H9 (cell line): Measurements from ENCODE around the gene LSM4. TPM values are rescaled to one million over a fixed set of nuclear protein-coding genes. Genes with fewer than 3 reads are reported as not detected.

Source experiments
- DNase-seq: peaks from one replicate; pipeline ENCODE4 v3.0.0-alpha.2; 2017
- H2AFZ ChIP-seq: one replicate; pipeline ENCODE4 v1.6.1; 2013; ENCODE audit warnings: mild to moderate bottlenecking, low read length, control low read depth, moderate library complexity
- H2AK5ac ChIP-seq: 2 replicates; pipeline ENCODE4 v1.6.1; 2013; ENCODE audit warnings: low read length, control low read depth, mixed read lengths; ENCODE audit not compliant: insufficient read length
- H2BK120ac ChIP-seq: one replicate; pipeline ENCODE4 v1.6.1; 2013; ENCODE audit warnings: low read depth, mild to moderate bottlenecking, low read length, control low read depth, inconsistent platforms; ENCODE audit not compliant: poor library complexity, severe bottlenecking
- H2BK12ac ChIP-seq: 2 replicates; pipeline ENCODE4 v1.6.1; 2013; ENCODE audit warnings: low read length, control low read depth, mixed read lengths, low read depth; ENCODE audit not compliant: insufficient read length
- H2BK15ac ChIP-seq: 2 replicates; pipeline ENCODE4 v1.6.1; 2013; ENCODE audit warnings: low read depth, low read length, control low read depth
- H2BK20ac ChIP-seq: one replicate; pipeline ENCODE4 v1.6.1; 2013; ENCODE audit warnings: low read depth, mild to moderate bottlenecking, low read length, control low read depth, inconsistent platforms; ENCODE audit not compliant: poor library complexity, severe bottlenecking
- H2BK5ac ChIP-seq: 2 replicates; pipeline ENCODE4 v1.6.1; 2013; ENCODE audit warnings: low read length, control low read depth, mixed read lengths; ENCODE audit not compliant: insufficient read length
- H3K14ac ChIP-seq: 2 replicates; pipeline ENCODE4 v1.6.1; 2013; ENCODE audit warnings: low read length, control low read depth; ENCODE audit not compliant: insufficient read depth
- H3K18ac ChIP-seq: 2 replicates; pipeline ENCODE4 v1.6.1; 2013; ENCODE audit warnings: low read depth, mild to moderate bottlenecking, mixed read lengths, low read length, control low read depth; ENCODE audit not compliant: insufficient read length
- H3K23ac ChIP-seq: 2 replicates; pipeline ENCODE4 v1.6.1; 2013; ENCODE audit warnings: low read length, control low read depth, mixed read lengths, low read depth; ENCODE audit not compliant: insufficient read length
- H3K23me2 ChIP-seq: 2 replicates; pipeline ENCODE4 v1.6.1; 2013; ENCODE audit warnings: low read depth, mild to moderate bottlenecking, mixed read lengths, low read length, control low read depth; ENCODE audit not compliant: insufficient read length, poor library complexity, severe bottlenecking
- H3K27ac ChIP-seq: 2 replicates; pipeline ENCODE4 v1.5.1; 2013; ENCODE audit warnings: low read length, control low read depth, mixed read lengths, low read depth; ENCODE audit not compliant: insufficient read length
- H3K27me3 ChIP-seq: 2 replicates; pipeline ENCODE4 v1.6.1; 2013; ENCODE audit warnings: low read length, control low read depth, inconsistent platforms; ENCODE audit not compliant: insufficient read depth
- H3K4ac ChIP-seq: 2 replicates; pipeline ENCODE4 v1.6.1; 2013; ENCODE audit warnings: low read depth, mild to moderate bottlenecking, control low read depth, inconsistent platforms, low read length, moderate library complexity
- H3K4me1 ChIP-seq: 2 replicates; pipeline ENCODE4 v1.6.1; 2013; ENCODE audit warnings: low read length, control low read depth, inconsistent platforms; ENCODE audit not compliant: insufficient read depth
- H3K4me2 ChIP-seq: 2 replicates; pipeline ENCODE4 v1.6.1; 2013; ENCODE audit warnings: low read length, control low read depth, mixed read lengths; ENCODE audit not compliant: insufficient read length, insufficient read depth
- H3K56ac ChIP-seq: 2 replicates; pipeline ENCODE4 v1.6.1; 2013; ENCODE audit warnings: low read depth, mild to moderate bottlenecking, mixed read lengths, low read length, control low read depth; ENCODE audit not compliant: insufficient read length
- H3K79me1 ChIP-seq: 2 replicates; pipeline ENCODE4 v1.6.1; 2013; ENCODE audit warnings: low read depth, mild to moderate bottlenecking, moderate library complexity, low read length, control low read depth, inconsistent platforms; ENCODE audit not compliant: insufficient read depth, poor library complexity, severe bottlenecking
- H3K79me2 ChIP-seq: 2 replicates; pipeline ENCODE4 v1.6.1; 2013; ENCODE audit warnings: low read length, control low read depth, inconsistent platforms; ENCODE audit not compliant: insufficient read depth
- H3K9ac ChIP-seq: 2 replicates; pipeline ENCODE4 v1.6.1; 2013; ENCODE audit warnings: low read length, control low read depth, mixed read lengths; ENCODE audit not compliant: insufficient read length; ENCODE audit errors: extremely low read depth
- H3K9me3 ChIP-seq: one replicate; pipeline ENCODE4 v1.6.1; 2013; ENCODE audit warnings: low read depth, low read length, inconsistent platforms; ENCODE audit not compliant: control insufficient read depth
- H3T11ph ChIP-seq: one replicate; pipeline ENCODE4 v1.6.1; 2013; ENCODE audit warnings: mild to moderate bottlenecking, low read length, control low read depth, inconsistent platforms
- H4K20me1 ChIP-seq: one replicate; pipeline ENCODE4 v1.6.1; 2013; ENCODE audit not compliant: control insufficient read depth, insufficient read length, insufficient read depth
- H4K5ac ChIP-seq: 2 replicates; pipeline ENCODE4 v1.6.1; 2013; ENCODE audit warnings: low read depth, mild to moderate bottlenecking, mixed read lengths, low read length, control low read depth; ENCODE audit not compliant: insufficient read length
- H4K8ac ChIP-seq: replicated peaks from 2 replicates; pipeline ENCODE4 v1.6.1; 2013; ENCODE audit warnings: low read length, control low read depth, mixed read lengths, low read depth; ENCODE audit not compliant: insufficient read length
- H4K91ac ChIP-seq: 2 replicates; pipeline ENCODE4 v1.6.1; 2013; ENCODE audit warnings: low read depth, mild to moderate bottlenecking, moderate library complexity, mixed read lengths, low read length, control low read depth; ENCODE audit not compliant: insufficient read length
- H3K27ac Mint-ChIP-seq, 3 experiments: 2 replicates in 2 of 3; 3 replicates in 1 of 3; pipeline ENCODE4 v1.8.0; 2020 to 2021; ENCODE audit warnings: mixed read lengths in 3 of 3, mild to moderate bottlenecking in 1 of 3, moderate library complexity in 1 of 3
- H3K27me3 Mint-ChIP-seq: 2 replicates; pipeline ENCODE4 v1.8.0; 2021; ENCODE audit warnings: low read depth, mild to moderate bottlenecking, moderate library complexity, mixed read lengths
- H3K36me3 Mint-ChIP-seq, 3 experiments: 2 replicates in 2 of 3; 3 replicates in 1 of 3; pipeline ENCODE4 v1.8.0; 2020 to 2021; ENCODE audit warnings: low read depth in 3 of 3, mixed read lengths in 3 of 3; ENCODE audit not compliant: insufficient read depth in 1 of 3
- H3K4me1 Mint-ChIP-seq, 2 experiments: 2 replicates each; pipeline ENCODE4 v1.8.0; 2020; ENCODE audit warnings: mixed read lengths in 2 of 2
- H3K4me3 Mint-ChIP-seq, 2 experiments: 2 replicates in 1 of 2; 3 replicates in 1 of 2; pipeline ENCODE4 v1.8.0; 2020 to 2021; ENCODE audit warnings: mild to moderate bottlenecking in 2 of 2, mixed read lengths in 2 of 2, moderate library complexity in 1 of 2
- H3K9me3 Mint-ChIP-seq, 2 experiments: 2 replicates in 1 of 2; 3 replicates in 1 of 2; pipeline ENCODE4 v1.8.0; 2020; ENCODE audit warnings: mild to moderate bottlenecking in 2 of 2, mixed read lengths in 2 of 2, moderate library complexity in 1 of 2
- CTCF ChIP-seq: fragments of 200-600 bp; sonication (generic); conservative IDR thresholded peaks from 3 replicates; pipeline ENCODE4 v1.8.0; 2021; ENCODE audit warnings: antibody characterized with exemption, mild to moderate bottlenecking
- WGBS: extraction: QIAGEN DNeasy Blood & Tissue Kit; methylation state at CpG from one replicate; pipeline ENCODE4 v1.1.7; 2013; ENCODE audit warnings: missing lambda C conversion rate, low lambda C conversion rate, mixed read lengths; ENCODE audit not compliant: insufficient read length; ENCODE audit errors: extremely low coverage; 5-methylcytosine and 5-hydroxymethylcytosine counted together
- total RNA-seq: library from RNA; stranded (reverse); gene quantifications from 2 replicates; pipeline ENCODE4 v1.2.1, GENCODE V29; 2021

The LSM4 gene
- total RNA-seq, 1 experiment from 2014 or later = 342 TPM

GRCh38 chr19:18301718-18302111, 21.2 kb downstream of the LSM4 start:
- H3K56ac ChIP-seq = no peak overlapping the region
- H4K8ac ChIP-seq = no peak overlapping the region
- no peak overlapping the region for H3K9ac ChIP-seq
- no peak overlapping the region for H3K23ac ChIP-seq
- H3K36me3 Mint-ChIP-seq = peaks cover 1 to 9% (median 3%) of the 10 kb centered on the region in 3 experiments; a peak in 5 of 7 replicates
- H3K4me1 Mint-ChIP-seq = peaks cover 26 to 35% of the 10 kb centered on the region in 2 experiments
- H2BK12ac ChIP-seq = no peak overlapping the region
- H2BK5ac ChIP-seq = no peak overlapping the region
- TF ChIP-seq CTCF = no peak
- no peak overlapping the region for H3K4ac ChIP-seq
- no peaks in the 10 kb centered on the region for H4K20me1 ChIP-seq
- WGBS = no CpG with 5 or more reads among the region's 4 CpGs
- H3K14ac ChIP-seq = no peak overlapping the region
- no peak for DNase-seq
- no peak overlapping the region for H2AFZ ChIP-seq
- H3K4me2 ChIP-seq = no peak overlapping the region
- no peak overlapping the region for H2BK15ac ChIP-seq
- no peaks in the 10 kb centered on the region; a peak in 1 of 5 replicates for H3K9me3 Mint-ChIP-seq
- peaks cover 5% of the 10 kb centered on the region; the same call in 1 of the 2 replicates for H3K4me1 ChIP-seq
- H3T11ph ChIP-seq = no peak overlapping the region
- no peak overlapping the region for H2BK20ac ChIP-seq
- H3K27me3 ChIP-seq = no peaks in the 10 kb centered on the region
- no peak overlapping the region for H3K18ac ChIP-seq
- H4K5ac ChIP-seq = no peak overlapping the region
- no peaks in the 10 kb centered on the region for H3K27me3 Mint-ChIP-seq
- no peak overlapping the region for H2BK120ac ChIP-seq
- H2AK5ac ChIP-seq = no peak overlapping the region
- no peaks in the 10 kb centered on the region for H3K79me2 ChIP-seq
- no peak overlapping the region for H3K27ac ChIP-seq
- no peaks in the 10 kb centered on the region for H3K79me1 ChIP-seq
- no peak overlapping the region for H3K4me3 Mint-ChIP-seq
- no peaks in the 10 kb centered on the region for H3K9me3 ChIP-seq
- peaks cover 3% of the 10 kb centered on the region for H3K23me2 ChIP-seq
- H3K27ac Mint-ChIP-seq = no peak overlapping the region
- H4K91ac ChIP-seq = no peak overlapping the region
